Mucosa of rectum (tissue), 2 donors: ENCODE data around the gene PPP2R5E.
A peak's percentile ranks its signal among the peaks of the same experiment; 100 is the strongest.

ENCODE experiments used
- H3K27ac ChIP-seq, 2 donors: one replicate each; pipeline ENCODE4 v1.7.0; 2013; ENCODE audit warnings: inconsistent platforms in 2 of 2, low read depth in 2 of 2, low read length in 2 of 2
- H3K27me3 ChIP-seq, 2 donors: one replicate each; pipeline ENCODE4 v1.7.0; 2013; ENCODE audit warnings: low read length in 2 of 2; ENCODE audit not compliant: control insufficient read depth in 2 of 2, insufficient read depth in 2 of 2
- H3K36me3 ChIP-seq, 2 donors: one replicate each; pipeline ENCODE4 v1.7.0; 2013; ENCODE audit warnings: low read length in 2 of 2; ENCODE audit not compliant: control insufficient read depth in 2 of 2, insufficient read depth in 2 of 2
- H3K4me1 ChIP-seq, 2 donors: one replicate each; pipeline ENCODE4 v1.7.0; 2013; ENCODE audit warnings: low read length in 2 of 2, mild to moderate bottlenecking in 1 of 2; ENCODE audit not compliant: control insufficient read depth in 2 of 2, insufficient read depth in 2 of 2
- H3K4me3 ChIP-seq, 2 donors: one replicate each; pipeline ENCODE4 v1.7.0; 2013; ENCODE audit warnings: low read length in 2 of 2
- H3K9ac ChIP-seq, 2 donors: one replicate each; pipeline ENCODE4 v1.7.0; 2013; ENCODE audit warnings: low read length in 2 of 2, low read depth in 1 of 2, mild to moderate bottlenecking in 1 of 2
- H3K9me3 ChIP-seq, 2 donors: one replicate each; pipeline ENCODE4 v1.7.0; 2013; ENCODE audit warnings: low read length in 2 of 2; ENCODE audit not compliant: control insufficient read depth in 2 of 2
- donor health status: healthy.
- donor health status: Normal muscosa, but diverticular disease.

Gene PPP2R5E

GRCh38 chr14:63499701-63500250 lies 43.4 kb downstream of the PPP2R5E start:
- no peak overlapping the region for H3K4me3 ChIP-seq
- no peaks in the 10 kb centered on the region for H3K4me1 ChIP-seq
- no peaks in the 10 kb centered on the region for H3K36me3 ChIP-seq
- no peak overlapping the region for H3K9ac ChIP-seq
- no peaks in the 10 kb centered on the region for H3K27me3 ChIP-seq
- H3K9me3 ChIP-seq: no peaks in the 10 kb centered on the region
- no peak overlapping the region for H3K27ac ChIP-seq

- Histone ChIP-seq H3K36me3 (no peaks in the 10 kb centered on the region), H3K27me3 (no peaks in the 10 kb centered on the region), H3K4me1 (peaks cover 6 to 11% of the 10 kb centered on the region in 2 donors), H3K27ac (no peak overlapping the region), H3K9ac (no peak overlapping the region), H3K9me3 (no peaks in the 10 kb centered on the region), H3K4me3 (no peak overlapping the region)
These were observed 46.3 kb downstream of the PPP2R5E start for GRCh38 chr14:63496837-63497400.

- Histone ChIP-seq H3K9ac (no peak overlapping the region), H3K4me3 (peak overlapping the region in 1 of 2 donors; percentile 41), H3K27ac (no peak overlapping the region), H3K4me1 (peaks cover 9 to 11% of the 10 kb centered on the region in 2 donors), H3K27me3 (no peaks in the 10 kb centered on the region), H3K9me3 (no peaks in the 10 kb centered on the region), H3K36me3 (no peaks in the 10 kb centered on the region)
These were observed 49.9 kb downstream of the PPP2R5E start for GRCh38 chr14:63493246-63493645.

GRCh38 chr14:63492391-63492790 lies 50.8 kb downstream of the PPP2R5E start:
- Histone ChIP-seq H3K27me3 (no peaks in the 10 kb centered on the region), H3K9me3 (no peaks in the 10 kb centered on the region), H3K4me1 (peaks cover 11 to 16% of the 10 kb centered on the region in 2 donors), H3K36me3 (no peaks in the 10 kb centered on the region), H3K4me3 (no peak overlapping the region), H3K9ac (no peak overlapping the region), H3K27ac (peak overlapping the region in 1 of 2 donors; percentile 27)

GRCh38 chr14:63487724-63488123 lies 55.5 kb downstream of the PPP2R5E start:
- H3K27me3 ChIP-seq: no peaks in the 10 kb centered on the region
- no peaks in the 10 kb centered on the region for H3K9me3 ChIP-seq
- H3K27ac ChIP-seq: no peak overlapping the region
- peaks cover 0 to 1% of the 10 kb centered on the region in 2 donors for H3K36me3 ChIP-seq
- H3K4me1 ChIP-seq: peaks cover 5 to 16% of the 10 kb centered on the region in 2 donors
- H3K4me3 ChIP-seq: no peak overlapping the region
- peak overlapping the region in 1 of 2 donors; percentile 26 for H3K9ac ChIP-seq

GRCh38 chr14:63486738-63487137 lies 56.4 kb downstream of the PPP2R5E start:
- H3K36me3 ChIP-seq: peaks cover 0 to 2% of the 10 kb centered on the region in 2 donors
- peaks cover 0 to 8% of the 10 kb centered on the region in 2 donors for H3K4me1 ChIP-seq
- no peak overlapping the region for H3K4me3 ChIP-seq
- no peaks in the 10 kb centered on the region for H3K27me3 ChIP-seq
- H3K27ac ChIP-seq: no peak overlapping the region
- no peaks in the 10 kb centered on the region for H3K9me3 ChIP-seq
- no peak overlapping the region for H3K9ac ChIP-seq

GRCh38 chr14:63483315-63483714 lies 59.9 kb downstream of the PPP2R5E start:
- no peaks in the 10 kb centered on the region for H3K9me3 ChIP-seq
- peaks cover 0 to 2% of the 10 kb centered on the region in 2 donors for H3K36me3 ChIP-seq
- H3K27me3 ChIP-seq: no peaks in the 10 kb centered on the region
- peaks cover 0 to 6% of the 10 kb centered on the region in 2 donors for H3K4me1 ChIP-seq
- H3K9ac ChIP-seq: no peak overlapping the region
- no peak overlapping the region for H3K4me3 ChIP-seq
- H3K27ac ChIP-seq: no peak overlapping the region

GRCh38 chr14:63480599-63480998 lies 62.6 kb downstream of the PPP2R5E start:
- no peak overlapping the region for H3K27ac ChIP-seq

GRCh38 chr14:63478437-63478852 lies 64.7 kb downstream of the PPP2R5E start:
- H3K27me3 ChIP-seq: no peaks in the 10 kb centered on the region
- peaks cover 0 to 2% of the 10 kb centered on the region in 2 donors for H3K36me3 ChIP-seq
- no peak overlapping the region for H3K4me3 ChIP-seq
- H3K9ac ChIP-seq: no peak overlapping the region
- H3K4me1 ChIP-seq: peaks cover 0 to 6% of the 10 kb centered on the region in 2 donors
- H3K9me3 ChIP-seq: no peaks in the 10 kb centered on the region
- no peak overlapping the region for H3K27ac ChIP-seq

More at GRCh38 chr14:63480599-63480998, 62.6 kb downstream of the PPP2R5E start:
- H3K4me3 ChIP-seq: no peak overlapping the region
- no peaks in the 10 kb centered on the region for H3K27me3 ChIP-seq
- no peaks in the 10 kb centered on the region for H3K9me3 ChIP-seq
- H3K4me1 ChIP-seq: peaks cover 0 to 6% of the 10 kb centered on the region in 2 donors
- H3K36me3 ChIP-seq: peaks cover 0 to 2% of the 10 kb centered on the region in 2 donors
- H3K9ac ChIP-seq: no peak overlapping the region

- H3K4me1 ChIP-seq: peaks cover 0 to 6% of the 10 kb centered on the region in 2 donors
- no peak overlapping the region for H3K9ac ChIP-seq
- peak overlapping the region; percentile 38 to 39 for H3K4me3 ChIP-seq
- H3K27me3 ChIP-seq: no peaks in the 10 kb centered on the region
- peaks cover 0 to 2% of the 10 kb centered on the region in 2 donors for H3K36me3 ChIP-seq
- peak overlapping the region; percentile 35 to 51 for H3K27ac ChIP-seq
- no peaks in the 10 kb centered on the region for H3K9me3 ChIP-seq
These were observed 65.2 kb downstream of the PPP2R5E start for GRCh38 chr14:63478010-63478409.
